Measurements from ENCODE around the gene RIT1. TPM values are rescaled to one million over a fixed set of nuclear protein-coding genes. Genes with fewer than 3 reads are reported as not detected.

RIT1 gene
- 10 to 100 TPM; 19.4 to 20.0 TPM for total RNA-seq

- peak; percentile 85 for DNase-seq
- Mint-ChIP-seq H3K27me3 (no peaks in the 10 kb centered on the region), H3K27ac (peak within 1 kb of the TSS; percentile 97), H3K36me3 (peaks cover 39% of the 10 kb centered on the region), H3K9me3 (no peaks in the 10 kb centered on the region), H3K4me3 (peak within 1 kb of the TSS; percentile 99), H3K4me1 (peaks cover 19% of the 10 kb centered on the region)
Measured at GRCh38 chr1:155911156-155912055, at the start of gene RIT1. Gene RIT1, minus strand, starts transcription at chr1:155911349. Its CDS starts 588 bp downstream, at chr1:155910761.

DNA sequence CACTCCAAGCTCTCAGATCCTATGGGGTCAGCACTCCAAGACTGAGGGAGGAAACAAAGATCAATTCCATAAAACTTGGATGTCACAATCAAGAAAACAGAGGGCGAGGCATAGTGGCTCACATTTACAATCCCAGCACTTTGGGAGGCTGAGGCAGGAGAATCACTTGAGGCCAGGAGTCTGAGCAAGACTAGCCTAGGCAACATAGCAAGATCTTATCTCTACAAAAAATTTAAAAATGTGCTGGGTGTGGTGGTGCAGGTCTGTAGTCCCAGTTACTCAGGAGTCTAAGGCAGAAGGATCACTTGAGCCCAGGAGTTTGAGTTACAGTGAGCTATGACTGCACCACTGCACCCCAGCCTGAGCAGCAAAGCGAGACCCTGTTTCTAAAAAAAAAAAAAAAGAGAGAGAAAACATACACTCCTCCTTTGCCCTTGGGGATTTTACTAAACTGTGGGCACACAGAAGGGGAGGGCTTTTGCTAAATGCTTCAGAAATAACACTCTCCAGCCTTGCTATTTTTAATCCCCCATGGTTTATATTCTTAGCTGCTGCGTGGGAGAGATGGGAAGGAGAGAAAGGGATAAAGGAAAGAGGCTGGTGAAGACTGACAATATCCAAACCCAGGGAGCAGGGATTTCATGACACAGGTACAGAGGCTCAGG lies 49.1 kb upstream of the RIT1 start:
- no peaks in the 10 kb centered on the region for H3K27me3 Mint-ChIP-seq
- no peaks in the 10 kb centered on the region for H3K9me3 Mint-ChIP-seq
- H3K36me3 Mint-ChIP-seq, result peaks cover 35% of the 10 kb centered on the region
- H3K4me1 Mint-ChIP-seq, result peaks cover 15% of the 10 kb centered on the region
- no peak for DNase-seq
- H3K27ac Mint-ChIP-seq, result peak overlapping the region; percentile 47
- no peak overlapping the region for H3K4me3 Mint-ChIP-seq

- Mint-ChIP-seq H3K9me3 (no peaks in the 10 kb centered on the region), H3K4me3 (no peak overlapping the region), H3K27ac (peak overlapping the region; percentile 10), H3K36me3 (peaks cover 41% of the 10 kb centered on the region), H3K27me3 (no peaks in the 10 kb centered on the region), H3K4me1 (peaks cover 12% of the 10 kb centered on the region)
- no peak for DNase-seq
Measured at GRCh38 chr1:155957411-155957915, 46.3 kb upstream of the RIT1 start.

DNA sequence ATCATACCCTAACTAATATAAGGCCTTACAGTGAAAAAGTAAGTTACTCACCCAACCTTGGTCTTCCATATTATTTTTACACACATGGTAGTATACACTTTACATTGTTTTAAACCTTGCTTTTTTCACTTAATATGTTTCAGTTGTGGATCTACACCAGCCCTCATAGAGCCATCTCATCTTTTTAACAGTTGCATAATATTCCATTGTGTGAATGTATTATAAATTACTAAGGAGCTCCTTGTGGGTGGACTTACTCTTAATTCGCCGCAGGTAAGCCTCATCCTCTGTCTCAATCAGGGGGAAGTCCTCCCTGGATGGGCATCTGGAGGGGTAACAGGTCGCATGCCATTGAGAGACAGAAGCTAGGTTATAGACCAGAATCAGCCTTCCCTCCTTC lies 43.5 kb upstream of the RIT1 start:
- Mint-ChIP-seq H3K36me3 (peaks cover 37% of the 10 kb centered on the region), H3K27me3 (no peaks in the 10 kb centered on the region), H3K4me3 (no peak overlapping the region), H3K9me3 (no peaks in the 10 kb centered on the region), H3K4me1 (peaks cover 10% of the 10 kb centered on the region), H3K27ac (no peak overlapping the region)
- DNase-seq, result no peak

DNA sequence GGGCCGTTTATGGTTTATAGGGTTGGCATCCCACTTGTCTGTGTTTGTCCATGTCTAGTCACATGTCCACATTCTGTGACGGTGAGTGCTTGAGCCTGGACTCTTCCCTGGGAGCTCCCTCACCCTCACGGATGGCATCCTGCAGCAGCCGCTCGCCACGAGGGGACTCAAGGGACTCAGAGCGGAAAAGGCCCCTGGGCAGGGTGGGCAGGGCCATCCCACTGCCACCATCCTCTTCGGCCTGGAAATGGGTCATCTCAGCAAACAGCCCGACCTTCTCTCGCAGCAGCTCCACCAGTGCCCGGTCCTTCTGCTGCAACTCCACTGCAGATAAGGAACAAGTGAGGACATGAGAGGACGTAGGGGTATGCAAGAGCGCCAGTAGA lies 41.3 kb upstream of the RIT1 start:
- peaks cover 11% of the 10 kb centered on the region for H3K4me1 Mint-ChIP-seq
- H3K27ac Mint-ChIP-seq, result peak overlapping the region; percentile 54
- no peak for DNase-seq
- no peaks in the 10 kb centered on the region for H3K27me3 Mint-ChIP-seq
- H3K4me3 Mint-ChIP-seq, result no peak overlapping the region
- peaks cover 43% of the 10 kb centered on the region for H3K36me3 Mint-ChIP-seq
- no peaks in the 10 kb centered on the region for H3K9me3 Mint-ChIP-seq

DNA sequence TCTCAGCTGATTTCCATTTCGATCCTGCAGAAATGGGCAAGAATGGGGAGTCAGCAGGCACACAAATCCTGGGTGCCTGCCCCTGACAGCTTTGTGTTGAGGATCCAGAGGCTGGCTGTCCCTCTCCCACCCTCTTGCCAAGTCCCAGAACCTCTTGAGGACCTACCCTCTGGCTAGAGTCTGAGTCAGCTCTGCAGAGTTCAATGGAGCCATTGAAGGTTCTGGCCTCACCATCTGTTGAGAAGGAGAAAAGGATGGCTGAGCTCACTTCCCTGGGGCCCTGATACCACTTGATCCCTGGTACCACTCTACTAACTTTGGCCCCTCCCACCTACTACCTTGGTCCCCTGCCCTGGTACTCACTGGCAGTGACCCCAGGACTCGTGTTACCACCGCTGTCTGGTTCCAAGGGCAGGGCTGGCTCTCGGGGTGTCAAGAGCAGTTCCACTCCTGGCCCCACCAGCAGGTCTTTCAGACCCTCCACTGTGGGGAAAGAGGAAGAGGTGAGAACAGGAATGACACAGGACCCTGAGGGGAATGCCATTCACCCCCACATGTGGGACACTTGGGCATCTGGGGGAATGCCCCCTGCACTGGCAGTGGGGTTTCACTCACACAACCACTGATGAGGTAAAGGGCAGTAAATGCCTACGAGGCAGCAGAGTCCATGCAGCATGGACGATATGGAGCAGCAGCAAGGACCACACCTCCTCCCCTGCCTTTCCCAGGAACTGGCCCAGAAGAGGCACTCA lies 40.8 kb upstream of the RIT1 start:
- H3K27me3 Mint-ChIP-seq, result no peaks in the 10 kb centered on the region
- no peaks in the 10 kb centered on the region for H3K9me3 Mint-ChIP-seq
- no peak for DNase-seq
- peak overlapping the region; percentile 54 for H3K27ac Mint-ChIP-seq
- H3K36me3 Mint-ChIP-seq, result peaks cover 46% of the 10 kb centered on the region
- no peak overlapping the region for H3K4me3 Mint-ChIP-seq
- H3K4me1 Mint-ChIP-seq, result peaks cover 13% of the 10 kb centered on the region

DNA sequence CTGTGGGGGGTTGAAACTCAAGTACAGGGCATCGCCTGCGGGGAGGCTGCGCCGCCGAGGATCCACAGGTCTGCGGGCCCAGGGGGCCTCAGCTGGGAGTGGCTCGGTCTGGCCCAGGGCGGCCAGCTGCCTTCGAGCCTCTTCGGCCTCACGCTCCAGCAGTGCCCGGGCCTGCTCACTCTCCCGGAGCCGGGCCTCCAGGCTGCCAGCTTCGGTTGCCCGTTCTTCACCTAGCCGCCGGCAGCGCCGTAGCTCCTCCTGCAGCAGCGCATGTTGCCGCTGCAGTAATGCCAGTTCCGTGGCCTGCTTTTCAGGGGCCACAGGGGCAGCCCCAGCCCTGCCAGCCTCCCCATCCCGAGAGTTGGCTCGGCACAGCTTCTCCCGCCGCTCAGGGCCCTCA lies 39.7 kb upstream of the RIT1 start:
- no peak for DNase-seq
- Mint-ChIP-seq H3K4me1 (peaks cover 24% of the 10 kb centered on the region), H3K36me3 (peaks cover 57% of the 10 kb centered on the region), H3K9me3 (no peaks in the 10 kb centered on the region), H3K27ac (no peak overlapping the region), H3K4me3 (no peak overlapping the region), H3K27me3 (no peaks in the 10 kb centered on the region)

- Mint-ChIP-seq H3K9me3 (no peaks in the 10 kb centered on the region), H3K36me3 (peaks cover 46% of the 10 kb centered on the region), H3K27me3 (no peaks in the 10 kb centered on the region), H3K4me3 (no peak overlapping the region), H3K4me1 (peaks cover 45% of the 10 kb centered on the region), H3K27ac (peak overlapping the region; percentile 85)
- DNase-seq, result no peak
Measured at GRCh38 chr1:155947741-155948140, 36.6 kb upstream of the RIT1 start.

- no peak for DNase-seq
- no peaks in the 10 kb centered on the region for H3K9me3 Mint-ChIP-seq
- H3K27ac Mint-ChIP-seq, result peak overlapping the region; percentile 85
- peak overlapping the region; percentile 69 for H3K4me3 Mint-ChIP-seq
- peaks cover 43% of the 10 kb centered on the region for H3K36me3 Mint-ChIP-seq
- H3K27me3 Mint-ChIP-seq, result no peaks in the 10 kb centered on the region
- H3K4me1 Mint-ChIP-seq, result peaks cover 46% of the 10 kb centered on the region
Measured at GRCh38 chr1:155947292-155947691, 36.1 kb upstream of the RIT1 start.

DNA sequence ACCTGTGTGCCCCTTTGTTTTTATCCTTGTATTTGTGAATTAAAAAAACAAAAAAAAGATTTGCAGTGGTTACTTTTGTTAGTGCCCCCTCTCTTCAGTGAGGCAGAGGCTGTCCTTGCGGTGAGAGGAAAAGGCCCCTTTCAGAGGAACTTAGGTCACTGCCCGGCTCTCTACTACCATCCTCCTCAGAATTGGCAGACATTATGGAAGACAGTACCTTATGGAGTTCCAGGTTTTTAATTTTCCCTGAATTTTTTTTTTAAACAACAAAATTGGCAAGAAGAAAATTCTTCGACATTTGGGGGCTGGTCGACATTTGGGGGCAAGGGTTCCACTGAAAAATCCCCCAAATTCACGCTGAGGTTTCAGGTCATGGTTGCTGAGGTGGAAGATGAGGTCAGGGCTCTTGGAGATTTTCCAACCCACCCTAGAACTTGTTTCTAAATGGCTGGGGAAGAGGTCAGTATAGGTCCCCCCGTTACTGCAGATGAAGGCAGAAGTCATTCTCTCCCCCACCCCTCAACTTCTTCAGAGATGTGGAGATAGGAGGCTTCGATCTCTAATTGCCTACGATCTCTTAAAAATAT lies 35.6 kb upstream of the RIT1 start:
- peak overlapping the region; percentile 69 for H3K4me3 Mint-ChIP-seq
- DNase-seq, result no peak
- no peaks in the 10 kb centered on the region for H3K27me3 Mint-ChIP-seq
- peaks cover 49% of the 10 kb centered on the region for H3K4me1 Mint-ChIP-seq
- H3K27ac Mint-ChIP-seq, result peak overlapping the region; percentile 85
- peaks cover 43% of the 10 kb centered on the region for H3K36me3 Mint-ChIP-seq
- H3K9me3 Mint-ChIP-seq, result no peaks in the 10 kb centered on the region

DNA sequence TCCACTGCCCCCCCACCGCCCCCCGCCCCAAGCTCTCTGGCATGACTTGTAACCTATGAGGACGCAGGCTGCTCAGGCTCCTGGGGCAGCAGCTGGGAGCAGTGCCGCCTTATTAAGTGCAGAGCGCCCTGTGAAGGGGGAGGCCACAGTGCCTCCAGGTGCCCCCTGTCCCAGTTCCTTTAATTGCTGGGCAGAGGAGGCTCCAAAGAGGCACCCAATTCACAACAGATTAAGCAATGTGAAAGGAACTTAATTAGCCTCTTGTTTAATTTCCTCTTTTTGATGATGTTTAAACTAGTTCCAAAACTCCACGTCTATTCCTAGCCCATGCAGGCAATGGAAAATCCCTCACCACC lies 33.3 kb upstream of the RIT1 start:
- H3K36me3 Mint-ChIP-seq, result peaks cover 31% of the 10 kb centered on the region
- DNase-seq, result no peak
- H3K4me1 Mint-ChIP-seq, result peaks cover 69% of the 10 kb centered on the region
- peak overlapping the region; percentile 85 for H3K27ac Mint-ChIP-seq
- no peaks in the 10 kb centered on the region for H3K9me3 Mint-ChIP-seq
- no peak overlapping the region for H3K4me3 Mint-ChIP-seq
- H3K27me3 Mint-ChIP-seq, result no peaks in the 10 kb centered on the region

DNA sequence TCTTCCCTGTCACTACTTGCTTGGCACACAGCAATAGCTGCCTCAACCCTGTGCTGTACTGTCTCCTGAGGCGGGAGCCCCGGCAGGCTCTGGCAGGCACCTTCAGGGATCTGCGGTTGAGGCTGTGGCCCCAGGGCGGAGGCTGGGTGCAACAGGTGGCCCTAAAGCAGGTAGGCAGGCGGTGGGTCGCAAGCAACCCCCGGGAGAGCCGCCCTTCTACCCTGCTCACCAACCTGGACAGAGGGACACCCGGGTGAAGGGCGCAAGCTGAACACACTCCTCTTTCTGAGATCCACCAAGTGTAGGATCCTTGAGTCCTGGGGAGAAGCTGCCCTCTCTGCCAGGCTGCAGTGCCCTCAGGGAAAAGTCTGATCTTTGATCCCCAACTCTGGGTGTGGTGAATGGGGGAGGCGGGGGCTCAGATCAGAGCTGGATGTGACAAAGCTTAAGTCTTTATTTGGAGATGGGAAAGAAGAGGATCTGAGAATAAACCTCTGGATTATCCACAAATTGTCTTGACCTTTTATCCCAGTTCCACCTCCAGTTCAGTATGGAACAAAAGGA lies 31.5 kb upstream of the RIT1 start:
- peak overlapping the region; percentile 85 for H3K27ac Mint-ChIP-seq
- H3K4me1 Mint-ChIP-seq, result peaks cover 75% of the 10 kb centered on the region
- DNase-seq, result no peak

GRCh38 chr1:155941845-155942531 lies 30.8 kb upstream of the RIT1 start:
- H3K4me1 Mint-ChIP-seq, result peaks cover 71% of the 10 kb centered on the region

More for the DNA sequence above, 31.5 kb upstream of the RIT1 start:
- H3K36me3 Mint-ChIP-seq, result peaks cover 24% of the 10 kb centered on the region
- H3K9me3 Mint-ChIP-seq, result no peaks in the 10 kb centered on the region
- no peak overlapping the region for H3K4me3 Mint-ChIP-seq
- H3K27me3 Mint-ChIP-seq, result no peaks in the 10 kb centered on the region

More at GRCh38 chr1:155941845-155942531, 30.8 kb upstream of the RIT1 start:
- H3K27ac Mint-ChIP-seq, result peak overlapping the region; percentile 85
- H3K27me3 Mint-ChIP-seq, result no peaks in the 10 kb centered on the region
- DNase-seq, result no peak
- peaks cover 20% of the 10 kb centered on the region for H3K36me3 Mint-ChIP-seq
- no peaks in the 10 kb centered on the region for H3K9me3 Mint-ChIP-seq
- peak overlapping the region; percentile 40 for H3K4me3 Mint-ChIP-seq

Data from activated naive CD8-positive, alpha-beta T cell treated with anti-CD3 and anti-CD28 coated beads for 36 hours (primary cell).